AG09319 (cell line): Measurements from ENCODE around the gene SLC40A1.

ENCODE experiments used
- DNase-seq: peaks from one replicate; pipeline ENCODE4 v3.0.0-alpha.2; 2010; ENCODE audit warnings: low read depth; ENCODE audit errors: extremely low read depth
- CTCF ChIP-seq: IDR thresholded peaks from 2 replicates; pipeline ENCODE4 v1.5.1; 2011; ENCODE audit warnings: low read depth, mild to moderate bottlenecking, inconsistent platforms, low read length, moderate library complexity

SLC40A1 gene

GRCh38 chr2:189623049-189623448 lies 42.5 kb upstream of the SLC40A1 start:
- no peak for DNase-seq
- TF ChIP-seq CTCF: no peak

- TF ChIP-seq CTCF: no peak
- DNase-seq: no peak
These were observed 41.2 kb upstream of the SLC40A1 start for GRCh38 chr2:189621781-189622180.

GRCh38 chr2:189618197-189618596 lies 37.6 kb upstream of the SLC40A1 start:
- TF ChIP-seq CTCF: no peak
- no peak for DNase-seq

- no peak for DNase-seq
- no peak for TF ChIP-seq CTCF
These were observed 34.0 kb upstream of the SLC40A1 start for GRCh38 chr2:189614585-189614984.

- no peak for TF ChIP-seq CTCF
These were observed 33.2 kb upstream of the SLC40A1 start for GRCh38 chr2:189613650-189614420.

GRCh38 chr2:189613077-189613636 lies 32.6 kb upstream of the SLC40A1 start:
- TF ChIP-seq CTCF: no peak
- no peak for DNase-seq

More at GRCh38 chr2:189613650-189614420, 33.2 kb upstream of the SLC40A1 start:
- DNase-seq: no peak

- DNase-seq: no peak
- no peak for TF ChIP-seq CTCF
These were observed 30.1 kb upstream of the SLC40A1 start for GRCh38 chr2:189610700-189611099.
